Measurements from ENCODE around the gene JTB.

JTB gene

DNA sequence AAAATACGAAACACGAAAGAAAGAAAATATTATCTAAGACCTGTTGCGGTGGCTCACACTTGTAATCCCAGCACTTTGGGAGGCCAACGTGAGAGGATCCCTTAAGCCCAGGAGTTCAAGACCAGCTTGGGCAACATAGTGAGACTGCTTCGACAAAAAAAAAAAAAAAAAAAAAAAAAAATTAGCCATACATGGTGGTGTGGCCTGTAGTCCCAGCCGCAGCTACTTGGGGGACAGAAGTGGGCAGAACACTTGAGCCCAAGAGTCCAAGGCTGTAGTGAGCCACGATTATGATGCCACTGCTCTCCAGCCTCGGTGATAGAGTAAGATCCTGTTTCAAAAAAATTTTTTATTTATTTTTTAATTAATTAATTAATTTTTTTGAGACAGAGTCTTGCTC, 10.1 kb upstream of the JTB start:
- no peak overlapping the region for H3K9ac ChIP-seq (ENCODE audit: low read length)
- no peak overlapping the region for H3K4me2 ChIP-seq (ENCODE audit: low read length)
- no peak overlapping the region for H2AFZ ChIP-seq (ENCODE audit: low read length)
- H3K4me3 ChIP-seq (ENCODE audit: low read depth, low read length, poor library complexity, severe bottlenecking), result no peak overlapping the region
- H3K9me3 ChIP-seq (ENCODE audit: low read length), result no peaks in the 10 kb centered on the region
- peaks cover 35% of the 10 kb centered on the region for H3K4me1 ChIP-seq (ENCODE audit: insufficient read depth, low read length, severe bottlenecking)
- H3K79me2 ChIP-seq (ENCODE audit: insufficient read depth, low read length), result peaks cover 8% of the 10 kb centered on the region; the same call in 1 of the 2 replicates
- H3K36me3 ChIP-seq (ENCODE audit: insufficient read depth, low read length), result peaks cover 20% of the 10 kb centered on the region
- TF ChIP-seq, protein P1, sequence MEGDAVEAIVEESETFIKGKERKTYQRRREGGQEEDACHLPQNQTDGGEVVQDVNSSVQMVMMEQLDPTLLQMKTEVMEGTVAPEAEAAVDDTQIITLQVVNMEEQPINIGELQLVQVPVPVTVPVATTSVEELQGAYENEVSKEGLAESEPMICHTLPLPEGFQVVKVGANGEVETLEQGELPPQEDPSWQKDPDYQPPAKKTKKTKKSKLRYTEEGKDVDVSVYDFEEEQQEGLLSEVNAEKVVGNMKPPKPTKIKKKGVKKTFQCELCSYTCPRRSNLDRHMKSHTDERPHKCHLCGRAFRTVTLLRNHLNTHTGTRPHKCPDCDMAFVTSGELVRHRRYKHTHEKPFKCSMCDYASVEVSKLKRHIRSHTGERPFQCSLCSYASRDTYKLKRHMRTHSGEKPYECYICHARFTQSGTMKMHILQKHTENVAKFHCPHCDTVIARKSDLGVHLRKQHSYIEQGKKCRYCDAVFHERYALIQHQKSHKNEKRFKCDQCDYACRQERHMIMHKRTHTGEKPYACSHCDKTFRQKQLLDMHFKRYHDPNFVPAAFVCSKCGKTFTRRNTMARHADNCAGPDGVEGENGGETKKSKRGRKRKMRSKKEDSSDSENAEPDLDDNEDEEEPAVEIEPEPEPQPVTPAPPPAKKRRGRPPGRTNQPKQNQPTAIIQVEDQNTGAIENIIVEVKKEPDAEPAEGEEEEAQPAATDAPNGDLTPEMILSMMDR (IDR thresholded peaks at IDR 0.05; ENCODE audit: low read length), result no peak
- no peak for TF ChIP-seq EZH2 (IDR thresholded peaks at IDR 0.05; ENCODE audit: borderline replicate concordance, low read length)
- H3K27ac ChIP-seq (ENCODE audit: low read depth, low read length, poor library complexity, severe bottlenecking), result peak overlapping the region; percentile 59
- no peaks in the 10 kb centered on the region for H3F3A ChIP-seq (ENCODE audit: insufficient read depth, low read length)
- H4K20me1 ChIP-seq (ENCODE audit: insufficient read depth, low read length), result no peaks in the 10 kb centered on the region
- no peaks in the 10 kb centered on the region for H3K27me3 ChIP-seq (ENCODE audit: insufficient read depth, low read length)
- H3K9me2 ChIP-seq (ENCODE audit: low read depth, low read length), result no peaks in the 10 kb centered on the region

DNA sequence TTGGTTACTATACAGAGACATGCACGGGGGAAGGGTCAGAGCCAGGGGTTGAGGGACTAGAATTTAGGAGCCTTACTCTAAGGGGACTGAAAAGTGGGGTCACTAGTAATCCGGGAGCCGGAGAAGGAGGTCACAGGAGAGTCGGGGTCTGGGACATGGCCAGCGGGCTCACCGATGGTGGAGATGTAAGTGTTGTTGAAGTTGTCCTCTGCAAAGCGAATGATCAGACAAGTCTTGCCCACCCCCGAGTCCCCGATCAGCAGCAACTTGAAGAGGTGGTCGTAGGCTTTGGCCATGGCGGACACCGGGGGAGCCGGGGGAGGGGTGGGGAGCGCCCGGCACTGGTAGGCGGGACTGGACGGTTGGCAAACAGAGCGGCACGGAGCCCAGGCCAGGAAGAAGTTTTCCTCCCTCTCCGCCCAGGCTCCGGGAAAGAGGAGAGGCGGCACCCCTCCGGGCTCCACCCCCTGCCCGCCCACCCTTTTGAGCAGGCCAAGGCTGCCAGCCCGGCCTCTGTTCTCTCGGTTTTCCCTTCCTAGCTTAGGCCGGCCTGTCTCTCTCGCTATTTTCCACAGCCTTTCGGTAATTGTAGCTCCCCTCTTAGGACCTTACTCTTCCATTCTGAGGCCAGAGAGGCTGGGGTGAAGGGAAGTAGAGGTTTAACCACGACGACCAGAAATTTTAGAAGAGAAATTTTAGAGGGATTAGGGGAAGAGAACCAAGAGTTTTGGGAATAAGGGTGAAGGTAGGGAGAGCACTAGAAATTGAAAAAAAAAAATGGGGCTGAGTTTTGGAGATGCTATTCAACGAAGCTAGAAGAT, 8.7 kb upstream of the JTB start, which contains the start of gene RAB13:
Gene RAB13 (minus strand): TSS at position 399 of the 821 bp plus-strand sequence. CDS start 103 bp downstream, at position 296.
- H3K4me1 ChIP-seq (ENCODE audit: insufficient read depth, low read length, severe bottlenecking), result peaks cover 20% of the 10 kb centered on the region
- peak within 1 kb of the TSS; percentile 45 for H3K4me2 ChIP-seq (ENCODE audit: low read length)
- H3K9ac ChIP-seq (ENCODE audit: low read length), result peak within 1 kb of the TSS; percentile 30; the same call in 1 of the 2 replicates
- H3K9me2 ChIP-seq (ENCODE audit: low read depth, low read length), result no peaks in the 10 kb centered on the region
- no peaks in the 10 kb centered on the region for H3K9me3 ChIP-seq (ENCODE audit: low read length)
- H3F3A ChIP-seq (ENCODE audit: insufficient read depth, low read length), result no peaks in the 10 kb centered on the region
- H3K27ac ChIP-seq (ENCODE audit: low read depth, low read length, poor library complexity, severe bottlenecking), result peak within 1 kb of the TSS; percentile 59
- TF ChIP-seq EZH2 (IDR thresholded peaks at IDR 0.05; ENCODE audit: borderline replicate concordance, low read length), result no peak
- TF ChIP-seq, protein P1 (IDR thresholded peaks at IDR 0.05; ENCODE audit: low read length), result no peak
- H4K20me1 ChIP-seq (ENCODE audit: insufficient read depth, low read length), result no peaks in the 10 kb centered on the region
- peaks cover 5% of the 10 kb centered on the region for H3K36me3 ChIP-seq (ENCODE audit: insufficient read depth, low read length)
- H3K27me3 ChIP-seq (ENCODE audit: insufficient read depth, low read length), result no peaks in the 10 kb centered on the region
- H3K79me2 ChIP-seq (ENCODE audit: insufficient read depth, low read length), result peaks cover 1% of the 10 kb centered on the region; the same call in 1 of the 2 replicates
- H2AFZ ChIP-seq (ENCODE audit: low read length), result no peak within 1 kb of the TSS; the same call in 1 of the 2 replicates
- H3K4me3 ChIP-seq (ENCODE audit: low read depth, low read length, poor library complexity, severe bottlenecking), result peak within 1 kb of the TSS; percentile 27

DNA sequence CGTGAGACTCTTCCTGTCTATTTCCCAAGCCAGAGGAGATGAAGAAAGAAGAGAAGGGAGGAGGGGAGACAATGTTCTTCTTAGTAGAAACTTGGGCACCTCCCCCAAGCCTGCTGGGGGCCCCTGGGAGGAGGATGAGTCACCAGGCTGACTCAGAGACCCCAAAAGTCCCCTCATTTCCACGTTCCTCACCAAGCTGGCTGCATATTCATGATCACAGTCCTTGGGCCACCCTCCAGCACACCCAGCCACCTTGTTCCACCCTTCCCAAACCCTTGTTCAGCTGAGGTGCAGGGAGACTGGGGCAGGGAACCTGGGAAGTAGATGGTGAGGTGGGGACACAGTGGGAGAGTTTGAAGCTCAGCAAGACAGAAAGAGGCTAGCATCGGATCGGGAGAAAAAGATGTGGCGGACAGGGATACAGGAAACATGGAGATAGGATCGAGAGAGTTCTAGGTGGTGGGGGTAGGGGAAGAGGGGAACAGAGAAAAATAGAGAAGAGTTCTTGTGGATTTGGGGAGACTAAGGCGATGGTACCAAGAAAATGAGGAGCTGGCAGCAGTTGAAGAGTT, 8.0 kb upstream of the JTB start:
- Histone ChIP-seq H3K27ac (ENCODE audit: low read depth, low read length, poor library complexity, severe bottlenecking) (no peak overlapping the region), H3K27me3 (ENCODE audit: insufficient read depth, low read length) (no peaks in the 10 kb centered on the region), H3K4me3 (ENCODE audit: low read depth, low read length, poor library complexity, severe bottlenecking) (no peak overlapping the region), H2AFZ (ENCODE audit: low read length) (no peak overlapping the region), H3K9me3 (ENCODE audit: low read length) (no peaks in the 10 kb centered on the region), H3K4me2 (ENCODE audit: low read length) (no peak overlapping the region), H3K9me2 (ENCODE audit: low read depth, low read length) (no peaks in the 10 kb centered on the region), H4K20me1 (ENCODE audit: insufficient read depth, low read length) (no peaks in the 10 kb centered on the region), H3K4me1 (ENCODE audit: insufficient read depth, low read length, severe bottlenecking) (peaks cover 19% of the 10 kb centered on the region), H3K36me3 (ENCODE audit: insufficient read depth, low read length) (no peaks in the 10 kb centered on the region), H3K79me2 (ENCODE audit: insufficient read depth, low read length) (no peaks in the 10 kb centered on the region), H3K9ac (ENCODE audit: low read length) (no peak overlapping the region), H3F3A (ENCODE audit: insufficient read depth, low read length) (no peaks in the 10 kb centered on the region)
- TF ChIP-seq, protein P1 (IDR thresholded peaks at IDR 0.05; ENCODE audit: low read length), result no peak
- no peak for TF ChIP-seq EZH2 (IDR thresholded peaks at IDR 0.05; ENCODE audit: borderline replicate concordance, low read length)

Measured in OCI-LY1 (cell line).